ENCODE results near the gene SH3PXD2A.

- TF ChIP-seq GATA2 (IDR thresholded peaks at IDR 0.05; ENCODE audit: low read depth, low read length) (no peak), GATA3 (IDR thresholded peaks at IDR 0.05; ENCODE audit: low read depth, low read length) (no peak)
Measured at GRCh38 chr10:103725242-103725641, 130.1 kb downstream of the SH3PXD2A start.

All from SH-SY5Y (cell line).